ENCODE measurements around the gene GLIS1.

The GLIS1 gene

GRCh38 chr1:53554592-53555305 lies 184.2 kb downstream of the GLIS1 start:
- H3K27me3 ChIP-seq (ENCODE audit: low read length): no peaks in the 10 kb centered on the region
- H3K79me2 ChIP-seq (ENCODE audit: insufficient read depth, low read length): no peaks in the 10 kb centered on the region
- H3K4me2 ChIP-seq (ENCODE audit: low read depth, low read length, poor library complexity, severe bottlenecking): no peak overlapping the region
- no peak overlapping the region for H3K27ac ChIP-seq (ENCODE audit: low read depth, low read length)
- H3K9me2 ChIP-seq (replicated peaks; ENCODE audit: insufficient read depth, low read length): no peaks in the 10 kb centered on the region
- H3F3A ChIP-seq (ENCODE audit: insufficient read depth): no peaks in the 10 kb centered on the region
- H3K9me3 ChIP-seq (ENCODE audit: insufficient read depth, low read length): peaks cover 7% of the 10 kb centered on the region; the same call in 1 of the 2 replicates
- H3K9ac ChIP-seq (ENCODE audit: low read length): no peak overlapping the region
- H4K20me1 ChIP-seq (ENCODE audit: low read depth, low read length): no peaks in the 10 kb centered on the region
- no peak for TF ChIP-seq EZH2phosphoT487 (conservative IDR thresholded peaks at IDR 0.05; ENCODE audit: low read length)
- TF ChIP-seq CTCF (IDR thresholded peaks at IDR 0.05; ENCODE audit: insufficient read depth, low read length, poor library complexity, severe bottlenecking): no peak
- H2AFZ ChIP-seq (ENCODE audit: low read depth, low read length, severe bottlenecking): no peak overlapping the region
- no peaks in the 10 kb centered on the region for H3K36me3 ChIP-seq (ENCODE audit: low read length)
- no peak overlapping the region for H3K4me3 ChIP-seq (ENCODE audit: insufficient read depth, low read length, poor library complexity, severe bottlenecking)

GRCh38 chr1:53553734-53554509 lies 185.0 kb downstream of the GLIS1 start:
- no peaks in the 10 kb centered on the region for H3K36me3 ChIP-seq (ENCODE audit: low read length)
- H3K79me2 ChIP-seq (ENCODE audit: insufficient read depth, low read length): no peaks in the 10 kb centered on the region
- TF ChIP-seq EZH2phosphoT487 (conservative IDR thresholded peaks at IDR 0.05; ENCODE audit: low read length) (no peak), CTCF (IDR thresholded peaks at IDR 0.05; ENCODE audit: insufficient read depth, low read length, poor library complexity, severe bottlenecking) (no peak)
- peaks cover 7% of the 10 kb centered on the region; the same call in 1 of the 2 replicates for H3K9me3 ChIP-seq (ENCODE audit: insufficient read depth, low read length)
- no peaks in the 10 kb centered on the region for H3K9me2 ChIP-seq (replicated peaks; ENCODE audit: insufficient read depth, low read length)
- no peaks in the 10 kb centered on the region for H3K27me3 ChIP-seq (ENCODE audit: low read length)
- no peak overlapping the region for H3K27ac ChIP-seq (ENCODE audit: low read depth, low read length)
- H3F3A ChIP-seq (ENCODE audit: insufficient read depth): no peaks in the 10 kb centered on the region
- H2AFZ ChIP-seq (ENCODE audit: low read depth, low read length, severe bottlenecking): no peak overlapping the region
- no peak overlapping the region for H3K4me2 ChIP-seq (ENCODE audit: low read depth, low read length, poor library complexity, severe bottlenecking)
- H3K9ac ChIP-seq (ENCODE audit: low read length): no peak overlapping the region
- H4K20me1 ChIP-seq (ENCODE audit: low read depth, low read length): no peaks in the 10 kb centered on the region
- no peak overlapping the region for H3K4me3 ChIP-seq (ENCODE audit: insufficient read depth, low read length, poor library complexity, severe bottlenecking)

DNA sequence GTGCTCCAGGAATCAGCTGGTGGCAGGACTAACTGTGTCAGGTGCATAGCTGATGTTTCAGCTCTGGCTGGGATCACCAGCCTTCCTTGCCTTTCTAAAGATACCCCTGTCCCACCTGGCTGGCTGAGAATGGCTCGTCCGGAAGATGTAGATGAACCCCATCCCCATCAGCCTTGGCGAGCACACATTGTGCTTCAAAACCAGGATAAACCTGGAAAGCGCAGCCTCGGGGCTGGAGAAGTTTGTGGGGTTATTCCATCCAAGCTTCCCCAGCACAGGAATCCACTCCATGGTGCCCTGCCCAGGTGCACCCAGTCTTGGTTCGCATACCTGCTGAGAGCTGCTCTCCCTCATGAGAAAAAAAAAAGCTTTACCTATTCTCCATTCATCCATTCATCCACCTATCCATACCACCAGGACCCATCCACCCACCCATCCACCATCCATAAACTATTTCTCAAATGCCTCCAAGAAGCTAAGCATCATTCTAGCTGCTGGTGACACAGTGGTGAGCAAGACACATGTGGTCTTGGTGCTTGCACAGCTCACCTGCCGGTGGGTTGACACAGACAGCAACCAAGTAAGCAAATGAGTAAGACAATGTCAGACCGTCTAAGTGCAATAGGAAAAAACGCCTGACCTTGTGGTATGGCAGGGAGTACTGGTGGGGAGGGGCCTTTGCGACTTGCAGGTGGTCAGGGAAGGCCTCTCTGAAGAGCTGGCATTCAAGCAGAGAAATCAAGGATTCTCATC lies 185.8 kb downstream of the GLIS1 start:
- no peaks in the 10 kb centered on the region for H4K20me1 ChIP-seq (ENCODE audit: low read depth, low read length)
- no peak overlapping the region for H3K4me3 ChIP-seq (ENCODE audit: insufficient read depth, low read length, poor library complexity, severe bottlenecking)
- H3K9me2 ChIP-seq (replicated peaks; ENCODE audit: insufficient read depth, low read length): no peaks in the 10 kb centered on the region
- no peak overlapping the region for H2AFZ ChIP-seq (ENCODE audit: low read depth, low read length, severe bottlenecking)
- H3K4me2 ChIP-seq (ENCODE audit: low read depth, low read length, poor library complexity, severe bottlenecking): no peak overlapping the region
- TF ChIP-seq EZH2phosphoT487 (conservative IDR thresholded peaks at IDR 0.05; ENCODE audit: low read length) (no peak), CTCF (IDR thresholded peaks at IDR 0.05; ENCODE audit: insufficient read depth, low read length, poor library complexity, severe bottlenecking) (no peak)
- H3K27ac ChIP-seq (ENCODE audit: low read depth, low read length): no peak overlapping the region
- H3F3A ChIP-seq (ENCODE audit: insufficient read depth): no peaks in the 10 kb centered on the region
- H3K9ac ChIP-seq (ENCODE audit: low read length): no peak overlapping the region
- no peaks in the 10 kb centered on the region for H3K79me2 ChIP-seq (ENCODE audit: insufficient read depth, low read length)
- H3K27me3 ChIP-seq (ENCODE audit: low read length): no peaks in the 10 kb centered on the region
- H3K36me3 ChIP-seq (ENCODE audit: low read length): no peaks in the 10 kb centered on the region
- peaks cover 7% of the 10 kb centered on the region; the same call in 1 of the 2 replicates for H3K9me3 ChIP-seq (ENCODE audit: insufficient read depth, low read length)
